Parathyroid adenoma (tissue), 2 donors: ENCODE measurements around the gene SERPINH1.

Experiments used
- H2AFZ ChIP-seq: fragments of 300-600 bp; sonication (generic); one replicate; pipeline ENCODE4 v1.7.0; 2017; ENCODE audit warnings: antibody characterized with exemption, mild to moderate bottlenecking
- H3K27ac ChIP-seq: fragments of 300-600 bp; sonication (generic); one replicate; pipeline ENCODE4 v1.7.0; 2017
- H3K27me3 ChIP-seq: fragments of 300-600 bp; sonication (generic); one replicate; pipeline ENCODE4 v1.7.0; 2017; ENCODE audit warnings: low read length; ENCODE audit not compliant: control insufficient read depth, insufficient read depth
- H3K36me3 ChIP-seq: fragments of 300-600 bp; sonication (generic); one replicate; pipeline ENCODE4 v1.7.0; 2017; ENCODE audit warnings: low read length; ENCODE audit not compliant: control insufficient read depth, insufficient read depth
- H3K4me1 ChIP-seq: fragments of 300-600 bp; sonication (generic); one replicate; pipeline ENCODE4 v1.7.0; 2017; ENCODE audit warnings: control low read depth
- H3K4me2 ChIP-seq: fragments of 300-600 bp; sonication (generic); one replicate; pipeline ENCODE4 v1.7.0; 2017; ENCODE audit warnings: low read length
- H3K4me3 ChIP-seq: fragments of 300-600 bp; sonication (generic); one replicate; pipeline ENCODE4 v1.7.0; 2017; ENCODE audit warnings: low read depth, low read length
- H3K79me2 ChIP-seq: fragments of 300-600 bp; sonication (generic); one replicate; pipeline ENCODE4 v1.7.0; 2017; ENCODE audit warnings: control low read depth
- H3K9ac ChIP-seq: fragments of 300-600 bp; sonication (generic); one replicate; pipeline ENCODE4 v1.7.0; 2017; ENCODE audit warnings: mild to moderate bottlenecking
- H3K9me3 ChIP-seq: fragments of 300-600 bp; sonication (generic); one replicate; pipeline ENCODE4 v1.7.0; 2017; ENCODE audit warnings: low read length; ENCODE audit not compliant: control insufficient read depth
- CTCF ChIP-seq: fragments of 300-600 bp; sonication (generic); IDR thresholded peaks from one replicate; pipeline ENCODE4 v1.7.0; 2017; ENCODE audit warnings: antibody characterized with exemption, mild to moderate bottlenecking
- donor health status: primary hyperparathyroidism.

SERPINH1 gene

GRCh38 chr11:75566763-75567279 is 4.8 kb downstream of the SERPINH1 start:
- H3K27me3 ChIP-seq, result no peaks in the 10 kb centered on the region
- TF ChIP-seq CTCF, result no peak
- no peak overlapping the region for H3K4me2 ChIP-seq
- no peak overlapping the region for H3K27ac ChIP-seq
- H3K9ac ChIP-seq, result no peak overlapping the region
- no peaks in the 10 kb centered on the region for H3K36me3 ChIP-seq
- peaks cover 3% of the 10 kb centered on the region for H3K4me1 ChIP-seq
- no peaks in the 10 kb centered on the region for H3K9me3 ChIP-seq
- no peak overlapping the region for H2AFZ ChIP-seq
- no peak overlapping the region for H3K4me3 ChIP-seq
- H3K79me2 ChIP-seq, result peaks cover 3% of the 10 kb centered on the region

GRCh38 chr11:75567971-75568370 is 5.9 kb downstream of the SERPINH1 start:
- Histone ChIP-seq H3K27ac (no peak overlapping the region), H3K4me2 (no peak overlapping the region), H3K4me1 (peaks cover 3% of the 10 kb centered on the region), H3K36me3 (no peaks in the 10 kb centered on the region), H3K9ac (no peak overlapping the region), H3K79me2 (peaks cover 3% of the 10 kb centered on the region), H3K4me3 (no peak overlapping the region), H3K9me3 (no peaks in the 10 kb centered on the region), H3K27me3 (no peaks in the 10 kb centered on the region), H2AFZ (no peak overlapping the region)
- no peak for TF ChIP-seq CTCF

- no peak for TF ChIP-seq CTCF
- Histone ChIP-seq H3K9ac (no peak overlapping the region), H3K9me3 (no peaks in the 10 kb centered on the region), H3K4me2 (no peak overlapping the region), H3K27me3 (no peaks in the 10 kb centered on the region), H3K4me3 (no peak overlapping the region), H3K36me3 (no peaks in the 10 kb centered on the region), H3K27ac (no peak overlapping the region), H2AFZ (no peak overlapping the region), H3K79me2 (peaks cover 3% of the 10 kb centered on the region), H3K4me1 (no peaks in the 10 kb centered on the region)
These were observed 6.7 kb downstream of the SERPINH1 start for GRCh38 chr11:75568616-75569219.

- Histone ChIP-seq H2AFZ (no peak overlapping the region), H3K36me3 (no peaks in the 10 kb centered on the region), H3K9me3 (no peaks in the 10 kb centered on the region), H3K27ac (no peak overlapping the region), H3K4me2 (no peak overlapping the region), H3K4me3 (no peak overlapping the region), H3K27me3 (no peaks in the 10 kb centered on the region), H3K9ac (no peak overlapping the region), H3K4me1 (no peaks in the 10 kb centered on the region), H3K79me2 (no peaks in the 10 kb centered on the region)
- TF ChIP-seq CTCF, result no peak
These were observed 8.6 kb downstream of the SERPINH1 start for GRCh38 chr11:75570559-75571139.

- H3K79me2 ChIP-seq, result no peaks in the 10 kb centered on the region
- no peaks in the 10 kb centered on the region for H3K27me3 ChIP-seq
- H3K4me2 ChIP-seq, result no peak overlapping the region
- H3K36me3 ChIP-seq, result no peaks in the 10 kb centered on the region
- no peaks in the 10 kb centered on the region for H3K9me3 ChIP-seq
- TF ChIP-seq CTCF, result no peak
- no peak overlapping the region for H2AFZ ChIP-seq
- H3K4me1 ChIP-seq, result no peaks in the 10 kb centered on the region
- no peak overlapping the region for H3K9ac ChIP-seq
- H3K27ac ChIP-seq, result no peak overlapping the region
- H3K4me3 ChIP-seq, result no peak overlapping the region
These were observed 9.6 kb downstream of the SERPINH1 start for GRCh38 chr11:75571625-75572024.
